GM23248 (cell line): ENCODE results near the gene C1orf53. TPM values are rescaled to one million over a fixed set of nuclear protein-coding genes. Genes with fewer than 3 reads are reported as not detected.

ENCODE experiments used
- DNase-seq: peaks from one replicate; pipeline ENCODE4 v3.0.0-alpha.2; 2015
- H2AFZ ChIP-seq: fragments of 200-600 bp; sonication (generic); 2 replicates; pipeline ENCODE4 v1.6.1; 2016; ENCODE audit warnings: antibody characterized with exemption
- H3F3A ChIP-seq: fragments of 200-600 bp; sonication (generic); 2 replicates; pipeline ENCODE4 v1.6.1; 2016; ENCODE audit warnings: mild to moderate bottlenecking, antibody characterized with exemption, mixed run types; ENCODE audit not compliant: insufficient read depth
- H3K27ac ChIP-seq: fragments of 200-600 bp; sonication (generic); 2 replicates; pipeline ENCODE4 v1.5.1; 2016; ENCODE audit warnings: mild to moderate bottlenecking
- H3K27me3 ChIP-seq: fragments of 200-600 bp; sonication (generic); replicated peaks from 2 replicates; pipeline ENCODE4 v1.6.1; 2016; ENCODE audit warnings: mild to moderate bottlenecking; ENCODE audit not compliant: insufficient read depth
- H3K36me3 ChIP-seq: fragments of 200-600 bp; sonication (generic); 2 replicates; pipeline ENCODE4 v1.6.1; 2016; ENCODE audit warnings: low read depth, mild to moderate bottlenecking
- H3K4me1 ChIP-seq: fragments of 200-600 bp; sonication (generic); 2 replicates; pipeline ENCODE4 v1.6.1; 2016; ENCODE audit warnings: mild to moderate bottlenecking; ENCODE audit not compliant: insufficient read depth
- H3K4me2 ChIP-seq: fragments of 200-600 bp; sonication (generic); one replicate; pipeline ENCODE4 v1.6.1; 2016; ENCODE audit warnings: mild to moderate bottlenecking; ENCODE audit not compliant: unreplicated experiment
- H3K4me3 ChIP-seq: fragments of 200-600 bp; sonication (generic); 2 replicates; pipeline ENCODE4 v1.5.1; 2016; ENCODE audit warnings: mild to moderate bottlenecking
- H3K79me2 ChIP-seq: fragments of 200-600 bp; sonication (generic); 2 replicates; pipeline ENCODE4 v1.6.1; 2016; ENCODE audit warnings: mild to moderate bottlenecking; ENCODE audit not compliant: insufficient read depth
- H3K9ac ChIP-seq: fragments of 200-600 bp; sonication (generic); 2 replicates; pipeline ENCODE4 v1.6.1; 2016; ENCODE audit warnings: mild to moderate bottlenecking
- H3K9me2 ChIP-seq: fragments of 200-600 bp; sonication (generic); 2 replicates; pipeline ENCODE4 v1.6.1; 2016; ENCODE audit warnings: mixed run types, mild to moderate bottlenecking, moderate library complexity; ENCODE audit not compliant: insufficient read depth
- H3K9me3 ChIP-seq: fragments of 200-600 bp; sonication (generic); one replicate; pipeline ENCODE4 v1.6.1; 2017; ENCODE audit warnings: low read depth
- H4K20me1 ChIP-seq: fragments of 200-600 bp; sonication (generic); 2 replicates; pipeline ENCODE4 v1.6.0; 2016; ENCODE audit not compliant: insufficient read depth
- EZH2 ChIP-seq: fragments of 200-600 bp; sonication (generic); IDR thresholded peaks from 2 replicates; pipeline ENCODE4 v1.6.1; 2018; ENCODE audit warnings: antibody characterized with exemption, mild to moderate bottlenecking; ENCODE audit not compliant: insufficient read depth, poor library complexity, severe bottlenecking
- EZH2phosphoT487 ChIP-seq: fragments of 200-600 bp; sonication (generic); IDR thresholded peaks from 2 replicates; pipeline ENCODE4 v1.6.1; 2018; ENCODE audit warnings: antibody characterized with exemption, moderate library complexity, mild to moderate bottlenecking, low read depth; ENCODE audit not compliant: insufficient read depth
- whole genome bisulfite sequencing, 2 experiments: methylation state at CpG; one replicate each; pipeline ENCODE4 v1.1.6; 2015 to 2017; ENCODE audit warnings: low lambda C conversion rate in 2 of 2, low coverage in 1 of 2; ENCODE audit errors: missing lambda C conversion rate in 2 of 2; 5-methylcytosine and 5-hydroxymethylcytosine counted together
- in situ Hi-C: fragments of 300-500 bp; cut with MboI; formaldehyde crosslinking; loops from 2 replicates; pipeline ENCODE4 v1.15.0; 2020
- polyA plus RNA-seq: library from polyadenylated mRNA; unstranded; fragments of >200 nt; fragmentation: Nextera tagmentation; extraction: Ambion mirVana; gene quantifications from 2 replicates; pipeline ENCODE4 v1.2.1, GENCODE V29; 2016
- total RNA-seq: library from RNA; depleted of rRNA; stranded (reverse); fragments of >200 nt; shearing (Covaris generic); gene quantifications from 2 replicates; pipeline ENCODE4 v1.2.3, GENCODE V29; 2014

Gene C1orf53
- total and polyA plus RNA-seq, 2 experiments from 2014 or later = 17.3 to 41.9 TPM

DNA sequence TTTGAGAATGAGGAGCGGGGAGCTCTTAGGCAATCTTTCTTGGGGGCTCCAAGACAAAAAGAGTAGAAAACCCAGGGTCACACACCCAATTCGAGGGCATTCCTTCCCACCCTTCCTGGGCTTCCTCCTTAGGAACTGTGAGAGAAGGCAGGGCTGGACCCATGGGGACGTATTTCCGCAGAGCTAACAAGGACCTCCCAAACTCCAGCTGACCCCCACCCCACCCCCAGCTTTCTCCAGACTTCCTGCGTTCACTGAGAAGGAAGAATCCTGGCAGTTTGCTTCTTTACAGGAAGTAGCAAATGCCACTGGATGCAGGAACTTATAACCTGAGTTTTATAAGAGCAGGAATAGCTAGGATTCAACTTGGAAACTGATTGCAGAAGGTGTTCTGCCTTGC lies 12.1 kb downstream of the C1orf53 start:
- Histone ChIP-seq H3K27me3 (peaks cover 98% of the 10 kb centered on the region), H3K4me1 (0 out of 2 replicates have a peak, but pooled peaks cover 10% of the 10 kb centered on the region), H3K9me3 (no peaks in the 10 kb centered on the region), H2AFZ (no peak overlapping the region), H3K27ac (no peak overlapping the region), H3F3A (no peaks in the 10 kb centered on the region), H3K9me2 (no peaks in the 10 kb centered on the region), H4K20me1 (no peaks in the 10 kb centered on the region), H3K4me3 (no peak overlapping the region), H3K9ac (no peak overlapping the region), H3K4me2 (no peak overlapping the region), H3K36me3 (no peaks in the 10 kb centered on the region), H3K79me2 (no peaks in the 10 kb centered on the region)
- 8 to 13% methylated on average over 5 of the region's 5 CpGs for WGBS, 2 experiments
- in situ Hi-C loops = loop anchor here (25.0 kb wide), 2 partner anchors 548 to 773 kb away; no protein-coding TSS in a partner anchor
- TF ChIP-seq EZH2phosphoT487 (no peak), EZH2 (no peak)
- DNase-seq = no peak

DNA sequence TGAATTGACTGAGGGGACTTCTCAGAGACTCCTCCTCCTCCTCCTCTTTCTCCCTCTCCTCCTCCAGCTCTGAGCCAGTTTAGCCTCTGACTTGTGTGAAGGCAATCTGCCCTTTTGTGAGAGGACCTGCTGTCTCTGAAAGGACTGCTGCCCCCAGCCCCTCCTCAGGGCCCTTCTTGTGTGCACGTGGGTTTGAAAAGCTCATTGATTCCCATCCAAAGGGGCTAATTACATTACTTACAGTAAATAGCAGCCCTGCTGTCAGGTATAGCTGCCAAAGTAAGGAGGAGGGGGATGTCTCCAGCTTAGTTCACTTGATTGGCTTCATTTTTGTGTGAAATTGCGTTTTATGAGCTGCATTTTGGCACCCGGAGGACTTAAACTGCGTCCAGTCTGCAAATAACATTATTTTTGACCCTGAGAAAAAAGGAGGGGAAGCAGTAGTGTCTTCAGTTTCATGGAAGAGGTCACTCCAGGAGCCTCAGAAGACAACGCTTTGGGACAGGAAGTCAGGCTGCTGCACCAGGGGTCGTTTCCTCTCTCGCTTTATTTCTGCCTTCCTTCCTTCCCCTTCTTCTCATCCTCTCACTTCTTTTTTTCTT lies 12.9 kb downstream of the C1orf53 start:
- Histone ChIP-seq H3K27me3 (peaks cover 96% of the 10 kb centered on the region), H3K4me1 (0 out of 2 replicates have a peak, but pooled peaks cover 10% of the 10 kb centered on the region), H3K9ac (no peak overlapping the region), H3K79me2 (no peaks in the 10 kb centered on the region), H3F3A (no peaks in the 10 kb centered on the region), H4K20me1 (no peaks in the 10 kb centered on the region), H3K36me3 (no peaks in the 10 kb centered on the region), H2AFZ (no peak overlapping the region), H3K4me3 (peak overlapping the region; percentile 41), H3K4me2 (peak overlapping the region; percentile 58), H3K9me3 (no peaks in the 10 kb centered on the region), H3K27ac (no peak overlapping the region), H3K9me2 (no peaks in the 10 kb centered on the region)
- in situ Hi-C loops = loop anchor here (25.0 kb wide), 2 partner anchors 547 to 772 kb away; no protein-coding TSS in a partner anchor
- TF ChIP-seq EZH2 (no peak), EZH2phosphoT487 (0 out of 2 replicates have a peak, but pooled peaks have one; percentile 74)
- DNase-seq = no peak
- 9 to 10% methylated on average over 7 of the region's 7 CpGs for WGBS, 2 experiments

DNA sequence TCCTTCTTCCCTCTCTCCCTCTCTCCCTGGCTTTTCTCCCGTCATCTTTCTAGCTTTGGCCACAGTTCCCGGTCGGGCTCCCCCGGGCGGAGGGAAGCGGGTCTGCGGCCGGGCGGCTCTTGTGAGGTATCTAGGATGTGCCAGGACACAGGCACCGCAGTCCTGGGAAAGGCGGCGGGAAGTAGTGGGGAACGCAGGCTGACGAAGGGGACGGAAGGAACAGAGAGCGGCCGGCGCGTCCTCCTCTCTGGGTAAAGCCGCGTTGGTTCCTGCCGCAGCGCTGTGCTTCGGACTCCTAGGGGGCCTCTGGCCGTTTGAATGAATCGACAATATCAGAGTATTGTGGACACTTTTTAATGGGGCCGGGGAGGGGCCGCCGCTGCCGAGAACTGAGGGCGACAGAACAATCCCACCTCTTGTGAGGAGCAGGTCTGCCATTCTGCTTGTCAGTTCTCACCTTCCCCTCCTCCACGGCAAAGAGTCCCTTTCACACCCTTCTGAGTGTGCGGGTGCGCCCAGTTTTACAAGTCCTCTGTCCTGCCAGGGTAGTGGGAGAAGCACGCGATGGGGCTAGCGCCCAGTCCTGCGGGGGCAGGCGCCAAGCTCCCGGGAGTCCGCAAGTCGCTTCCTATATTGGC lies 13.6 kb downstream of the C1orf53 start:
- DNase-seq = peak; percentile 72
- TF ChIP-seq EZH2 (no peak), EZH2phosphoT487 (0 out of 2 replicates have a peak, but pooled peaks have one; percentile 22)
- Histone ChIP-seq H3K4me2 (peak overlapping the region; percentile 58), H3K9me2 (no peaks in the 10 kb centered on the region), H3K9ac (no peak overlapping the region), H3K27me3 (peaks cover 98% of the 10 kb centered on the region), H3K4me1 (0 out of 2 replicates have a peak, but pooled peaks cover 10% of the 10 kb centered on the region), H2AFZ (peak overlapping the region; percentile 55), H3F3A (no peaks in the 10 kb centered on the region), H3K4me3 (peak overlapping the region; percentile 41), H4K20me1 (no peaks in the 10 kb centered on the region), H3K79me2 (no peaks in the 10 kb centered on the region), H3K36me3 (no peaks in the 10 kb centered on the region), H3K27ac (no peak overlapping the region), H3K9me3 (no peaks in the 10 kb centered on the region)
- whole genome bisulfite sequencing, 2 experiments = 6 to 8% methylated on average over 41 to 42 of the region's 42 CpGs
- in situ Hi-C loops = loop anchor here (25.0 kb wide), 2 partner anchors 546 to 771 kb away; no protein-coding TSS in a partner anchor

DNA sequence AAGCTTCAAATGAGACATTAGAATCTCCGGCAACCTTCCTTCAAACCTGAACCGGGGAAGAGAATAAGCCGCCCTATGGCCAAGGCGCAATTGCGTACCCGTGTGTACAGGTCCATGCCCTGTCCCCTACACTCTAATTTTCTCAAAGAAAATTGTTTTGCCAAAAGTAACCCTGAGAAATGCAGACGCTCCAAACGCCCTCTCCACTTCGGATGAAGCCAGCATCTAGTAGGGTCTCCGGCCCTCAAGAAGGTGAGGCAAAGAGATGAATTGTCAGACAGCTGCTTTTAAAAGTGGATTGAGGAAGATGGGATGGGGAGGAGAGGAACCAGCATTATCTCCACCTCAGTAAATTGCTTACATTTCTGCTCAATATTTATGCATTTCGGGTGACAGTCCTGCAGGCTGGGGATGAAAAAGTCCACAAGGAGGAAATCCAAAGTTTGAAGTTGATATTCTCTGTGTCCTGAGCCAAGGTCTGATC lies 14.1 kb downstream of the C1orf53 start:
- no peak for DNase-seq
- in situ Hi-C loops = loop anchor here (25.0 kb wide), 2 partner anchors 546 to 771 kb away; no protein-coding TSS in a partner anchor
- WGBS, 2 experiments = 9 to 13% methylated on average over 11 of the region's 11 CpGs
- no peaks in the 10 kb centered on the region for H3F3A ChIP-seq
- no peaks in the 10 kb centered on the region for H3K36me3 ChIP-seq
- peak overlapping the region; percentile 41 for H3K4me3 ChIP-seq
- no peak overlapping the region for H3K27ac ChIP-seq
- no peaks in the 10 kb centered on the region for H4K20me1 ChIP-seq
- peak; percentile 90 for TF ChIP-seq EZH2
- TF ChIP-seq EZH2phosphoT487 = 0 out of 2 replicates have a peak, but pooled peaks have one; percentile 84
- H3K4me1 ChIP-seq = 0 out of 2 replicates have a peak, but pooled peaks cover 10% of the 10 kb centered on the region
- peak overlapping the region; percentile 58 for H3K4me2 ChIP-seq
- peaks cover 98% of the 10 kb centered on the region for H3K27me3 ChIP-seq
- H2AFZ ChIP-seq = peak overlapping the region; percentile 55
- H3K9me2 ChIP-seq = no peaks in the 10 kb centered on the region
- no peak overlapping the region for H3K9ac ChIP-seq
- no peaks in the 10 kb centered on the region for H3K9me3 ChIP-seq
- no peaks in the 10 kb centered on the region for H3K79me2 ChIP-seq
